NOMO-1 treated with DMSO at 0.1 percent for 48 hours (cell line): Measurements from ENCODE around the gene ROR2.
"Not testable (repeated sequence)": the region's sequence is repeated elsewhere in the genome, so short reads cannot be mapped to it uniquely, and the experiment has no call there.

Experiments used
- DNase-seq: peaks from one replicate; lab custom pipeline; 2025; ENCODE audit not compliant: unreplicated experiment; lab: John Stamatoyannopoulos, UW

The ROR2 gene

GRCh38 chr9:91802391-91802790 lies 147.6 kb downstream of the ROR2 start:
- DNase-seq = no peak

- DNase-seq = no peak
Observed at GRCh38 chr9:91800473-91801030, 149.5 kb downstream of the ROR2 start.

DNA sequence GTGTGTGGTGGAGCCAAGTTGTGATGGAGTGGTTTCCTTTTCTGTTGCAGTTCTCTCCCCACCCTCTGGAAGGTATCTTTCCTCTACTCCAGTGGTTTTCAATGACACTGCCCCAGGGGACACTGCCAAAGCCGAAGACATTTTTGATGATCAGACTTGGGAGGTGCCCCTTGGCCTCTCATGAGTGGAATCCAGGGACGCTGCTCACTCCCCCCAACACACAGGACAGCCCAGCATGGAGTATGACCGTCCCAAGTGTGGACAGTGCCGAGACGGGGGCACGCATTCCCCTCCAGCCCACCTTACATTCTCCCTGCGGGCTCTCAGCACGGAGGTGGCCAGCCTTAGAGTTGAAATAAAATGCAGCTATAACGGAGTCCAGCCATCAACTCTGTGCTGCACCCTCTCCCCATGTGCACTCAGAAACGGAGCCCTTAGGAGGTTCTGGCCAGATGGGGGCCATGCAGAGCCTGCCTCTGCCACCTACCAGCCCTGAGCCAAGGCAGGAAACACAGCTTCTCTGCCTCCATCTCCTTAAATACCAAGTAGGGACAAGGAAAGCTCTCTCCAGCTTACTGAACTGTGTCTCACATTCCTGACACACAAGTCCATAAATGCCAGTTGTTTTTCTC lies 150.8 kb downstream of the ROR2 start:
- DNase-seq = no peak

DNA sequence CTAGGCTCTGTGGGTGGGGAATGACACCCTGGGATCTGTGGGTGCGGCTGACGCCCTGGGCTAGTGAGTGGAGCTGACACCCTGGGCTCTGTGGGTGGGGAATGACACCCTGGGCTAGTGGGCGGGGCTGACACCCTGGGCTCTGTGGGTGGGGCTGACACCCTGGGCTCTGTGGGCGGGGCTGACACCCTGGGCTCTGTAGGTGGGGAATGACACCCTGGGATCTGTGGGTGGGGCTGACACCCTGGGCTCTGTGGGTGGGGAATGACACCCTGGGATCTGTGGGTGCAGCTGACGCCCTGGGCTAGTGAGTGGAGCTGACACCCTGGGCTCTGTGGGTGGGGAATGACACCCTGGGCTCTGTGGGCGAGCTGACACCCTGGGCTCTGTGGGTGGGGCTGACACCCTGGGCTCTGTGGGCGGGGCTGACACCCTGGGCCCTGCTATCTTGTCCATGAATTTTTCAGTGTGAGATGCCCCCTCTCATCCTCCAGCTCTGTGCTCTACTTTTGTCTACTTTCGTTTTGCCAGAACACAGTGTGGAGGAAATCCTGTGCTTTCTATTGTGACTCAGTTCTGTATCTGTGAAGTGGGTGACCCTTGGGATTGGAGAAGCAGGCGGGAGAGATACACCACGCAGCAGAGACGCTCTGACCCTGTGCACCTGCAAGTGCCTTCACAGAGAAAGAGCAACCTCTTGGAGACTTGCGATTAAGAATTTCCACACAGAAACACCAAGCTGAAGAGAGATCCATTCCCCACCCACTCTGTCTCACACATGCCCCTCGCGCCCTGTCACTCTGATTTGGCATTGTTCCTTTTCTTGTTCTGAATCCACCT lies 151.5 kb downstream of the ROR2 start:
- DNase-seq = not testable (repeated sequence)

DNA sequence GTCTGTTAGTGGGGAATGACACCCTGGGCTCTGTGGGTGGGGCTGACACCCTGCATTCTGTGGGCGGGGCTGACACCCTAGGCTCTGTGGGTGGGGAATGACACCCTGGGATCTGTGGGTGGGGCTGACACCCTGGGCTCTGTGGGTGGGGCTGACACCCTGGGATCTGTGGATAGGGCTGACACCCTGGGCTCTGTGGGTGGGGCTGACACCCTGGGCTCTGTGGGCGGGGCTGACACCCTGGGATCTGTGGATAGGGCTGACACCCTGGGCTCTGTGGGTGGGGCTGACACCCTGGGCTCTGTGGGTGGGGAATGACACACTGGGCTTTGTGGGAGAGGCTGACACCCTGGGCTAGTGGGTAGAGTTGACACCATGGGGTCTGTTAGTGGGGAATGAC lies 152.5 kb downstream of the ROR2 start:
- not testable (repeated sequence) for DNase-seq

GRCh38 chr9:91796516-91796915 lies 153.5 kb downstream of the ROR2 start:
- not testable (repeated sequence) for DNase-seq

DNA sequence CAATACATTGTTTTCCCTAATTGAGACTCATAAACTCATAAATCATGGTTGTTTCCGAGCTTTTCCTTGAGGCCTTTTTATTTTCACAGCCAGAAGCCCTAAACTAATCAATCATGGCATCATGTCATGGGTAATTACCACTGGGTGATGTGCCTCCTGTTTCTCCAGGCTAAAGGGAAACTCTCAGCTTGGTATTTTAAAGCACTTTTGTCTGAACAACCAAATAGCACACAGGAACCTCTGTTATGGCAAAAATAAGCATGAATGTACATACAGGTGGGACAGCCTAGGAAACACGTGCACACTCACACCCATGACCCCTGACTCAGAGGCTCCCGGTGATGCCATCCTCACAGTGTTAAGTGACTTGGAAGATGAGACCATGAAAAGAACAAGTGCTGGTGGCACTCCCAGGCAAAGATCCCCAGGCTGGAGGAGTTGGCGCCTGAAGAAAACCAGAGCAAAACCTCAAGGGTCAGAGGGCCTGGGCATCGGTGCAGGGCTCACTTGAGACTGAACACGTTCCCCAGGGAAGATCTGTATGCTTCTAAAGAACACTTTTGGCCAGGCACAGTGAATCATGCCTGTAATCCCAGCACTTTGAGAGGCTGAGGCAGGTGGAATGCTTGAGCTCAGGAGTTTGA lies 154.3 kb downstream of the ROR2 start:
- no peak for DNase-seq

- DNase-seq = not testable (repeated sequence)
Observed at GRCh38 chr9:91793371-91793770, 156.7 kb downstream of the ROR2 start.

GRCh38 chr9:91790917-91791316 lies 159.1 kb downstream of the ROR2 start:
- no peak for DNase-seq

DNA sequence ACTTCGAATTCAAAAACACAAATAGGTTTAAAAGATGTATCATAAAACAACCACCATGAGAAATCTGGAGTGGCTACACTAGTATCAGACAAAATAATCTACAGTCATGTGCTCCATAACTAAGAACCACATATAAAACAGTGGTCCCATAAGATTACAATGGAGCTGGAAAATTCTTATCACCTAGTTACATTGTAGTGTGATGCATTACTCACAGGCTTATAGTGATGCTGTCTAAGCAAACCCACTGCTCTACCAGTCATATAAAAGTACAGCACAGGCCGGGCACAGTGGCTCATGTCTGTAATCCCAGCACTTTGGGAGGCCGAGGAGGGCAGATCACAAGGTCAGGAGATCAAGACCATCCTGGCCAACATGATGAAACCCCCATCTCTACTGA lies 160.1 kb downstream of the ROR2 start:
- DNase-seq = no peak

- DNase-seq = no peak
Observed at GRCh38 chr9:91787931-91788330, 162.1 kb downstream of the ROR2 start.

DNA sequence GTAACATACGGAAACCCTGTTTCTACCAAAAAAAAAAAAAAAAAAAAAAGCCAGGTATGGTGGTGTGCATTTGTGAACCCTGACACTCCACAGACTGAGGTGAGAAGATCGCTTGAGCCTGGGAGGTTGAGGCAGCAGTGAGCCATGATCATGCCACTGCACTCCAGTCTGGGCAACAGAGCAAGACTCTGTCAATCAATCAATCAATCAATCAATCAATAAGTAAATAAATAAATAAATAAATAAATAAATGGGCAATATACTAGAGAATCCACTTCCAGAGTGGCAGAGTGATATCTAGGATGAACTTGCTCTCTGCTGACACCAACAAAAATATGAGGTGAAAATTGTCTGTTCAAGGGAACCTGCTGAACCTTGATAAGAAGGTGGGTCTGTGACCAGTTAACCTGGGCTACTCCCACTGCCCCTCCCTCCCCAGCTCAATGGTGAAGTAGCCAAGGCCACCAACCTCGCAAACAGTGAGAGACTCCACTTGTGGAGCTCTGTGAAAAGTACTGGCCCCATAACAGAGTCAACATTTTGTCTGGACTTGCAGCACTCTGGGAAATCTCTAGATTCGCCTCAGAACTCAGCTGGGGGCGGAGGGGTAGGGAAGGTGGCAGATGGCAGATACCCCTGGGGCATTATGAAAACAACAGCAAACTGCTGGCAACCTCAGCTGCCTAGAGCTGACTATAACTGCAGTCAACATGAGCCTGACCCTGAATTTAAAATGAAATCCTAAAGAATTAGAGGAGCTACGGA lies 163.7 kb downstream of the ROR2 start:
- DNase-seq = no peak

DNA sequence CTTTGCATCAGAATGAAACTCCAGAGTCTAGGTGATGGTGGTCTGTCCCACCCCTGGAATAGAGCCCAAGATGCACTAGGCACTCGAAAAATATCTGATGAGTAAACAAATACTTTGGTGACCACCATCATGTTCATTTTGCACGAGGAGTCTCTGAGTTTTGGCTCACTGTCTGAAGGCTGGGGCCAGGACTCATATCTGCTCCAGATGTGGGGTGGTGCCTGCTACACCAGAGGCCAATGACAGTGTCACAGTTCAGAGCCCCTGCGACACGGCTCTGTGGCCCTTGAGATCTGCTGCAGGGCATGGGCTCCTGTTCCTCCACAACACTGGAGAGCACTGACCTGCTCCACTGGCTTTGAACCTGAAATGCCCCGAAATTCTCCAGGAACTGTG lies 164.6 kb downstream of the ROR2 start:
- no peak for DNase-seq

GRCh38 chr9:91784673-91785446 lies 165.2 kb downstream of the ROR2 start:
- DNase-seq = no peak

GRCh38 chr9:91783876-91784672 lies 166.0 kb downstream of the ROR2 start:
- DNase-seq = no peak

DNA sequence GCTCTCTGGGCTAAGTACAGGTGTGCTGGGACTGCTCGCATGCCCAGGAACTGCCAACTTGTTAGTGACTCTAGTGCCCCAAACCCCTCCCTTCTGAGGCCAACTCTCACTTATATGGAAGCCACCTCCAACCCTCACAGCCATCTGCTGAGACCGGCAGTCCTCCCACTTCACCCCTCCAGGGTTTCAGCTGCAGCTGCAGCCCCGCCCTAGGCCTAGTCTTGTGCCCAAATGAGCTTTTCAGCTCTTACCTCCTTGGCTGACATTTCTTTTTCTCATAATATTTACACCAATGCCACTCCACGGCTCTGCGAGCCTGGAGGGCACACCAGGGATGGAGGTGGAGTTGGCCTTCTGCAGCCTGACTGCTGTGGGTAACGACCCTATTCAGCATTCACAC lies 166.6 kb downstream of the ROR2 start:
- DNase-seq = no peak

GRCh38 chr9:91782708-91783214 lies 167.3 kb downstream of the ROR2 start:
- no peak for DNase-seq

GRCh38 chr9:91781906-91782305 lies 168.1 kb downstream of the ROR2 start:
- no peak for DNase-seq

GRCh38 chr9:91781116-91781515 lies 168.9 kb downstream of the ROR2 start:
- DNase-seq = no peak
